Psoas muscle (tissue), 8 donors: ENCODE data around the gene CPED1. TPM values are rescaled to one million over a fixed set of nuclear protein-coding genes. Genes with fewer than 3 reads are reported as not detected.

Source experiments
- ATAC-seq, 4 donors: fragments of 200-7000 bp; cut with Tn5 transposase; one replicate each; pipeline ENCODE4 v1.9.1; 2020; ENCODE audit warnings: moderate library complexity in 3 of 4, mild to moderate bottlenecking in 2 of 4
- DNase-seq, 2 donors: peaks; one replicate each; pipeline ENCODE4 v3.0.0-alpha.2; 2020
- H3K27ac ChIP-seq: fragments of 200-600 bp; one replicate; pipeline ENCODE4 v1.8.0; 2022
- H3K27me3 ChIP-seq, 3 donors: fragments of 200-600 bp in 1 of 3; one replicate each; pipeline versions ENCODE4 v1.6.1 to v1.8.0; 2013 to 2022; ENCODE audit warnings: low read length in 2 of 3, mild to moderate bottlenecking in 2 of 3, moderate library complexity in 1 of 3; ENCODE audit not compliant: insufficient read depth in 3 of 3
- H3K36me3 ChIP-seq, 2 donors: fragments of 200-600 bp in 1 of 2; one replicate each; pipeline versions ENCODE4 v1.6.1 to v1.8.0; 2013 to 2022; ENCODE audit warnings: low read depth in 1 of 2, mild to moderate bottlenecking in 1 of 2, moderate library complexity in 1 of 2; ENCODE audit not compliant: insufficient read depth in 1 of 2
- H3K4me1 ChIP-seq: fragments of 200-600 bp; one replicate; pipeline ENCODE4 v1.8.0; 2022
- H3K4me3 ChIP-seq: fragments of 200-600 bp; one replicate; pipeline ENCODE4 v1.8.0; 2022; ENCODE audit warnings: mild to moderate bottlenecking
- H3K9me3 ChIP-seq: fragments of 200-600 bp; one replicate; pipeline ENCODE4 v1.8.0; 2022
- WGBS, 3 donors: extraction: QIAGEN DNeasy Blood & Tissue Kit; methylation state at CpG; one replicate each; pipeline versions ENCODE4 v1.1.6 to v1.1.7; 2013; 5-methylcytosine and 5-hydroxymethylcytosine counted together
- intact Hi-C, 2 donors: fragments of 100-400 bp; cut with DNase I; formaldehyde crosslinking; loops; one replicate each; pipeline versions ENCODE4 v1.11.0 to v1.14.2; 2022
- polyA plus RNA-seq, 3 donors: library from polyadenylated mRNA; stranded (reverse); fragments of 200-250 nt; gene quantifications; one replicate each; pipeline ENCODE4 v1.2.3, GENCODE V29; 2013
- total RNA-seq, 4 donors: library from RNA; stranded (reverse); fragmentation: NEBNext Ultra II Directional in 2 of 4; extraction: Animal tissue kit (Norgen Biotek cat#: 25700) in 2 of 4; gene quantifications; one replicate each; pipeline versions ENCODE4 v1.2.1 to v1.2.4, GENCODE V29; 2021 to 2023
- TF ChIP-seq, protein P1 (sequence below): fragments of 200-600 bp; IDR thresholded peaks from one replicate; pipeline ENCODE4 v1.8.0; 2022; ENCODE audit warnings: antibody characterized with exemption
- donor health status: healthy with polysubstance abuse.
- donor health status: DM: no; HTN: no; CAD: no; lungs with moderate emphysema.
- donor health status: Bipolar disorder and iron deficiency.
- donor health status: healthy.
- donor health status: DM: yes; HTN: yes; CAD: no.
- donor health status: DM: no; HTN: no; CAD: no.
- donor health status: DM: no; HTN: no; CAD: no.
- donor health status: DM: yes; HTN: yes; CAD: no.

CPED1 gene
- total and polyA plus RNA-seq, 7 donors: 0.90 to 39.2 (median 12.0) TPM

DNA sequence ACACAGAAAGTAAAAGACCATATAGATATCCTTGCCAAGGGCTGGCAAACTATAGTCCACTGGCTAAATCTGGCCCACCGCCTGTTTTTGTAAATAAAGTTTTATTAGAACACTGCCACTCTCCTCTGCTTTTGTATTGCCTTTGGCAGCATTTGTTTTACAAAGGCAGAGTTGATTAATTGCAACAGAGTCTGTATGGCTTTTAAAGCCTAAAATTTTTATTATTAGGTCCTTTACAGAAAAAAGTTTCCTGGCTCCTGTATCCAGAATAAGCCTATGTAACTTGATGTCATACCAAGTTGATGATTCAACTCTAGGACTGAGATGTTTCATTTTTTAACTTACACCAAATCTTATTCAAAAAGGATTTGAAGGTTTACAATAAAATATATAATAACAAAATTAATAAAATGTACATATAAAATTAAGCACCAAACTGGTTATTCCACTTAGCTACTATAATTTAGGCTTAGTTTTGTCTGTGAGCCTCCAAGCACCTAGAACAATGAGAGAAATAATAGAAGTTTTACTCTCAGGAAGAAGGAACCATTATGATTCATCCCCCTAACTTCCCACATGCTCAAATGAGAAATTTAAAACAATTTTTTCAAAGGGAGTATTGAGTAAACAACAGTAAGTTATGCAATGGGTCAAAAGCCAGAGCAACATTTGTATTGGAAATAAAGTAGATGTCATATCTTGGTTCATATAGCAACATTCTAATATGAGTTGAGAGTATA, 31.9 kb downstream of the CPED1 start:
- TF ChIP-seq, protein P1, sequence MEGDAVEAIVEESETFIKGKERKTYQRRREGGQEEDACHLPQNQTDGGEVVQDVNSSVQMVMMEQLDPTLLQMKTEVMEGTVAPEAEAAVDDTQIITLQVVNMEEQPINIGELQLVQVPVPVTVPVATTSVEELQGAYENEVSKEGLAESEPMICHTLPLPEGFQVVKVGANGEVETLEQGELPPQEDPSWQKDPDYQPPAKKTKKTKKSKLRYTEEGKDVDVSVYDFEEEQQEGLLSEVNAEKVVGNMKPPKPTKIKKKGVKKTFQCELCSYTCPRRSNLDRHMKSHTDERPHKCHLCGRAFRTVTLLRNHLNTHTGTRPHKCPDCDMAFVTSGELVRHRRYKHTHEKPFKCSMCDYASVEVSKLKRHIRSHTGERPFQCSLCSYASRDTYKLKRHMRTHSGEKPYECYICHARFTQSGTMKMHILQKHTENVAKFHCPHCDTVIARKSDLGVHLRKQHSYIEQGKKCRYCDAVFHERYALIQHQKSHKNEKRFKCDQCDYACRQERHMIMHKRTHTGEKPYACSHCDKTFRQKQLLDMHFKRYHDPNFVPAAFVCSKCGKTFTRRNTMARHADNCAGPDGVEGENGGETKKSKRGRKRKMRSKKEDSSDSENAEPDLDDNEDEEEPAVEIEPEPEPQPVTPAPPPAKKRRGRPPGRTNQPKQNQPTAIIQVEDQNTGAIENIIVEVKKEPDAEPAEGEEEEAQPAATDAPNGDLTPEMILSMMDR: no peak
- no peak for DNase-seq
- no peaks in the 10 kb centered on the region for H3K27me3 ChIP-seq
- no peaks in the 10 kb centered on the region for H3K9me3 ChIP-seq
- peak in 1 of 4 donors; percentile 30 for ATAC-seq
- H3K4me3 ChIP-seq: no peak overlapping the region
- peaks cover 0 to 8% of the 10 kb centered on the region in 2 donors for H3K36me3 ChIP-seq
- 90 to 100% (median 97%) methylated on average over 1 of the region's 1 CpG for WGBS, 3 donors
- intact Hi-C loops: no loop called here
- H3K27ac ChIP-seq: peak overlapping the region; percentile 57
- H3K4me1 ChIP-seq: peaks cover 67% of the 10 kb centered on the region

DNA sequence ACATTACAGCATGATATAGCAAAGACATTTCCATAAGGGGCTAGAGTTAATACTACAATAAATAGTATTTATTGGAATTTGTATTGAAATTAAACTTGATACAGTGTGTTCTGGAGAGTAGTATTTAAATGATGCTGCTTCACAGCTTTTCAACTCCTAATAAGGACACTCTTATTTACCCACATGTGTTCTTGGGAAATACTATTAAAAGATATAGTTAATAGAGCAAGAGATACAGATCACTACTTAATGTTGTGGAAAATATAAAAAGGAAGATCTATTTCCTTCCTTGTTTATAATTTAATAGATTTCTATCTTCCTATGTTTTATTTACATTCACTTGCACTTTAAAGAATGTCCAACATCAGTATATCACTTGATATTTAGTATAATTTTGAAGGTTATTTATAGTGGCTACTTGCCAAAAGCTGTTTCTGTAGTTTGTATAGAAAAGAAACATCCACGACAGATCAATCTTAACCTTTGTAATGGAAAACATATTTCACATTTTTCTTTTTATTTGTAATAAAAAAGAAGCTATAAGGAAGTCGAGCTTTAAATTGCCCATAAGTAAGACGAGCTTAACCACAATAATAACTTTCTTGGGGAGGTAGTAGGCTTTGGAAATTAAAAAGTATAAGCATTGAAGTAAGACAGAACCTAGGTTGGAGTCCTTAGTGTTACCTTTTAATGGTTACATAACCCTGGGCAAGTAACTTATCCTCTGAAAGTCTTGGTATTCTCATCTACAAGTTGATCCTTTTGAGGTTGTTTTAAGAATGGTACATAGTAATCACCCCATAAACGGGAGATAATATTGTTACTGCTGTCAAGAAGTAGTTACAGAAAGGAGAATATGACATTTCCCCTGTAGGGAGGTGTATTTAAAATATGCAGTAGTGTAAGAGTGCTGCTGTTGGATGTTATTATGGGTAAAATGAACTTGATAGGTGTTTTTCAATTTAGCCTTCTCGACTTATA, 32.8 kb downstream of the CPED1 start:
- H3K4me3 ChIP-seq: no peak overlapping the region
- 50 to 63% (median 58%) methylated on average over 5 of the region's 5 CpGs for WGBS, 3 donors
- no peaks in the 10 kb centered on the region for H3K27me3 ChIP-seq
- ATAC-seq: no peak
- H3K27ac ChIP-seq: peak overlapping the region; percentile 57
- no peak for DNase-seq
- H3K36me3 ChIP-seq: peaks cover 0 to 3% of the 10 kb centered on the region in 2 donors
- H3K4me1 ChIP-seq: peaks cover 65% of the 10 kb centered on the region
- intact Hi-C loops: no loop called here
- H3K9me3 ChIP-seq: no peaks in the 10 kb centered on the region
- TF ChIP-seq, protein P1: no peak

DNA sequence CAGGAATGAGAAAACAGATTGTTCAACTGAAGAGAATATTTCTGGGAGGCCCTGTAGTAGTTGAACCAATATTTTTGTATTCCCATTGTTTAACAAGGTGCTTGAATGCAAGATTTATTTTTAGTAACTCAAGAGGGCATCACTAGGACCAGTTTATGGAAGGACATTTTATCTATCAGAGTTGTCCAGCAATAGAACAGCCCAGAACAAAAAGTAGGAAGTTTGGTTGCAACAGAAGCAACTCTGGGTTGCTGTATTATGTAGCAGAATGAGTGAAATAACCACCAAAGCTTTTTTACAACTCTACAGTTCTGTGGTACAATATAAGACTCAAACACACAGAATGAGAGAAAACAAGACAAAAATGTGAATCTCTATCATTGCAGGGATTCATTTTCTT, 34.7 kb downstream of the CPED1 start:
- intact Hi-C loops: no loop called here
- Histone ChIP-seq H3K4me3 (no peak overlapping the region), H3K27ac (peak overlapping the region; percentile 53), H3K9me3 (no peaks in the 10 kb centered on the region), H3K27me3 (no peaks in the 10 kb centered on the region), H3K36me3 (no peaks in the 10 kb centered on the region), H3K4me1 (peaks cover 64% of the 10 kb centered on the region)
- TF ChIP-seq, protein P1: no peak
- ATAC-seq (no peak), DNase-seq (no peak)

DNA sequence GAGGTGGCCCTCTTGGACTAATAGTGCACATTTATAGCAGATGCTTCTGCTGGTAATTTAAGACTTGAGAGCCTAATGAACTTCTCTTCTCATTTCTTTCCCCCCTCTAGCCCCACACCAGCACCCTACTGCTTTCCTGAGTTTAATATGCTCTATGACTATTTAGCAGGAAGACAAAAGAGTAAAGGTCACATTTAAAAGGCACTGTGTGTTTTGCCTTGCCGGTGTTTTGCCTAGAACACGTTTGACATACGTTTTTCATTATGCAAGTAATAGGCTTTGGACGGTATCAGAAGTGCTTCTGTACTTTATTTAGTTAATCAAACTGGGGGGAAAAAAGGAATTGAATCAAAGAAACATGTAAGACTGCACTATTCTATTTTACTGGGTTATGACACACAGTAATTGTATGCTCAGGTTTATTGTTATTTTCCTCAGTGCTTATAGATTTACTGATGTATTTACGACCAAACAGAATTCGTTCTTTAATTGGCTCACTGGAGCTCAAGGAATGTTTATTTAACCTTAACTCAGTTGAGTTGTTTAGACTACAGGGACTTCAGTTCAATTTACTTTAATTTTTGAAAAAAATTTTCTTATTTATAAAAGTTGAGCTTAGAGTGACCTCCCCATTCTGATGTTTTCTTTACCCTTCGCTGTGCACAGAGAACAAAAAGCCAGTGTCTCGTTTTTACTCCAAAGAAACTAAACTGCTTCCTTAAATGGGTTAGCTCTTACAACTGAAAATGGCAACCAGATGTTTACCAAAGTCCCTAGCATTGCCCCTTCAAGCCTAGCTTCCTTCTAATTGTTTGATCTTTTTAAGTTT, 35.4 kb downstream of the CPED1 start:
- DNase-seq (no peak), ATAC-seq (peak in 1 of 4 donors; percentile 11)
- TF ChIP-seq, protein P1: no peak
- Histone ChIP-seq H3K9me3 (no peaks in the 10 kb centered on the region), H3K27me3 (no peaks in the 10 kb centered on the region), H3K36me3 (no peaks in the 10 kb centered on the region), H3K27ac (peak overlapping the region; percentile 53), H3K4me3 (no peak overlapping the region), H3K4me1 (peaks cover 64% of the 10 kb centered on the region)
- 38 to 59% (median 46%) methylated on average over 8 of the region's 8 CpGs for WGBS, 3 donors
- intact Hi-C loops: no loop called here
